ENCODE measurements around the gene WIPF2. TPM values are rescaled to one million over a fixed set of nuclear protein-coding genes. Genes with fewer than 3 reads are reported as not detected.

The WIPF2 gene
- total and polyA plus RNA-seq, 2 experiments from 2014 or later: 9.2 TPM

DNA sequence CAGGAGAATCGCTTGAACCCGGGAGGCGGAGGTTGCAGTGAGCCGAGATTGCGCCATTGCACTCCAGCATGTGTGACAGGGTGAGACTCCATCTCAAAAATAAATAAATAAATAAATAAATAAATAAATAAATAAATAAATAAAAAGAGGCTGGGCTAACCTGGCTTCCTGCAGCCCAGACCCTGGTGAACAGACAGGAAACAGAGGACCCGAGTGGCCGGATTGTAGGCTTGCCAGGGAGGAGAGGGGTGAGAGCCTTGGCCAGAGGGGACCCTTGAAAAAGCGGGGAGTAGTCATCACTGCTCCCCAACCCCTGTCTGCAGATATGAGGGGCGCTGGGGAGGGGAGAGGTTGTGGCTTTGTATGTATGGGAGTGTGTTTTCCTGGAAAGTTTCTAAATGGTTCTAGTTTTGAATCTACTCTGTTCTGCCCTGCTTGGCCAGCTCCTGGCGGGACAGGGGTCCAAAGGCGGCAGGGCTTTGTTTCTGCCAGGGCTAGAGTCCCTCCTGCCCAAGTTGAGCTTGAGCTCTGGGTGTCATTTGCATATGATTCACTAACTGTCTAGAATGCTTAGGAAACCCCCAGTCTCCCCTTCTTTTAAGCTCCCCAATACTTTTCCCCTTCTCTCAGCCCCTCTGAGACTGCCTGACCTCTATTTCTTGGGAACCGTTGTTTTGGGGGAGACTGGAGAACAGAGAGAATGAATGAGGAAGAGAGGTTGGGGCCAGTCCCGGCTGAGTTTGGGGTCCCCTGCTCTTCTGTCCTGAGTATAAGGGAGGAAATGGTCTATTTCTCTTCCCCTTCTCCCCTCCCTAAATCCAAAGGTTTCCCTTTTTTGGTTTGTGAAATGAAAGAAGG, 106.3 kb downstream of the WIPF2 start (continued):
- TF ChIP-seq REST (IDR thresholded peaks at IDR 0.05; ENCODE audit: unreplicated experiment): no peak
- no peak for TF ChIP-seq ZNF114 (CRISPR knock-in tag; IDR thresholded peaks at IDR 0.05)
- no peak for TF ChIP-seq CTCF (conservative IDR thresholded peaks at IDR 0.05; ENCODE audit: low read depth in 2 of 2)
- no peak for TF ChIP-seq STAT1 (IDR thresholded peaks at IDR 0.05; ENCODE audit: unreplicated experiment)

GRCh38 chr17:40326014-40326831, 107.1 kb downstream of the WIPF2 start:
- Histone ChIP-seq H3F3A (replicated peaks; ENCODE audit: low read depth) (no peaks in the 10 kb centered on the region), H3K4me3 (no peak overlapping the region), H2AFZ (no peak overlapping the region), H3K4me2 (no peak overlapping the region), H3K9me2 (ENCODE audit: insufficient read depth) (no peaks in the 10 kb centered on the region), H3K79me2 (replicated peaks; ENCODE audit: insufficient read depth) (peaks cover 21% of the 10 kb centered on the region), H3K4me1 (ENCODE audit: insufficient read depth) (peaks cover 6% of the 10 kb centered on the region; the same call in 1 of the 2 replicates), H3K27ac (ENCODE audit: low read depth) (no peak overlapping the region), H3K36me3 (ENCODE audit: insufficient read depth) (no peaks in the 10 kb centered on the region), H3K27me3 (ENCODE audit: insufficient read depth) (no peaks in the 10 kb centered on the region), H4K20me1 (replicated peaks; ENCODE audit: insufficient read depth) (peaks cover 30% of the 10 kb centered on the region; the same call in 1 of the 2 replicates)
- H3K36me3 Mint-ChIP-seq (ENCODE audit: low read depth): peaks cover 2% of the 10 kb centered on the region; the same call in 2 of the 3 replicates
- H3K27ac Mint-ChIP-seq: no peak overlapping the region
- DNase-seq (ENCODE audit: low spot score) (no peak), ATAC-seq (no peak)
- peaks cover 13% of the 10 kb centered on the region for H3K27me3 Mint-ChIP-seq (ENCODE audit: insufficient read depth, low read depth, poor library complexity)
- no peak for TF ChIP-seq JUNB (IDR thresholded peaks at IDR 0.05; ENCODE audit: unreplicated experiment)
- H3K9me3 Mint-ChIP-seq: no peaks in the 10 kb centered on the region
- H3K4me1 Mint-ChIP-seq: peaks cover 61% of the 10 kb centered on the region
- H3K4me3 Mint-ChIP-seq: no peak overlapping the region; the same call in 2 of the 3 replicates
